Activated T-helper 9 cell treated with anti-CD3 and anti-CD28 coated beads, Interleukin-2, amount 50 U/mL, for 16 hours (primary cell): ENCODE data around the gene RAD9A.

Experiments
- DNase-seq: peaks from one replicate; pipeline ENCODE4 v3.0.0-alpha.2; 2020; ENCODE audit warnings: low read depth

RAD9A gene

DNA sequence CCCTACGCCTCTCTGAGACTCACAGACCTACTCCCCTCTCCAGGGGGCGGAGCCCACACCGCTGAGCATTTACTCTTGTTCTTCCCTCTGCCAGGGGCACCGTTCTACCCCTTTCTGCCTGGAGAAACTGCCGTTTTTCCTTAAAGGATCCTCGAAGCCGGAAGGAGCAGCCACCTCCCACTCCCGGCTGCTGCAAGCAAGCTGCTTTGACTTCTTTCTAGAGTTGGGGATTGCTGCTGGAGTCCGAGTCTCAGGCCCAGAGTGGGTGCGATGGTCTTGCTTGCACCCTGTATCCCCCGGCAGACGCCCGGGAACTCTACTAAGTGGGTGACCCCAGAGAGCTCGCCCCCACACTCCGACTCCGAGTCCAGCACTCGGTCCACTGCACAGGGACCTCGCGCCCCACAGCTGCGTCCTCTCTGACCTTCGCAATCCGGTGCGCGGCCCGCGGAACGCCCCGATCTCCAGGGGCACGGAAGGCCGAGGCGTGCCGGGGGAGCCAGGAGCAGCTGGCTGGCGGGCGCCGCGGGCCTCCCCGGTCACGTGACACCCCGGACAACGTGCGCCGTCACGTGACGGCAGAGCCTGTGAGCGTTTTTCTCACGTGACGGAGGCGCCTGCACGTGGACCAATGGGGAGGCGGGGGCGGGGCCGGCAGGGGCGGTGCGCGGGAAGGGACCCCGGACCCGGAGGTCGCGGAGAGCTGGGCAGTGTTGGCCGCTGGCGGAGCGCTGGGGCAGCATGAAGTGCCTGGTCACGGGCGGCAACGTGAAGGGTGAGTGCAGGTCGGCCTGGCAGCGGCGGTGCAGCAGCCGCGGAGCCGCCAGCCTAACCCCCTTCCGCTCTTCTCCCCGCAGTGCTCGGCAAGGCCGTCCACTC is at the start of gene RAD9A:
Gene RAD9A, plus strand, starts transcription at position 683 of the 879 bp plus-strand sequence. Its CDS starts 59 bp downstream, at position 742.
- peak; percentile 89 for DNase-seq

- no peak for DNase-seq
These were observed 47.5 kb upstream of the RAD9A start for GRCh38 chr11:67344264-67344663.

GRCh38 chr11:67345247-67345919 is 46.4 kb upstream of the RAD9A start:
- no peak for DNase-seq

GRCh38 chr11:67345920-67346819 is 45.6 kb upstream of the RAD9A start:
- no peak for DNase-seq

DNA sequence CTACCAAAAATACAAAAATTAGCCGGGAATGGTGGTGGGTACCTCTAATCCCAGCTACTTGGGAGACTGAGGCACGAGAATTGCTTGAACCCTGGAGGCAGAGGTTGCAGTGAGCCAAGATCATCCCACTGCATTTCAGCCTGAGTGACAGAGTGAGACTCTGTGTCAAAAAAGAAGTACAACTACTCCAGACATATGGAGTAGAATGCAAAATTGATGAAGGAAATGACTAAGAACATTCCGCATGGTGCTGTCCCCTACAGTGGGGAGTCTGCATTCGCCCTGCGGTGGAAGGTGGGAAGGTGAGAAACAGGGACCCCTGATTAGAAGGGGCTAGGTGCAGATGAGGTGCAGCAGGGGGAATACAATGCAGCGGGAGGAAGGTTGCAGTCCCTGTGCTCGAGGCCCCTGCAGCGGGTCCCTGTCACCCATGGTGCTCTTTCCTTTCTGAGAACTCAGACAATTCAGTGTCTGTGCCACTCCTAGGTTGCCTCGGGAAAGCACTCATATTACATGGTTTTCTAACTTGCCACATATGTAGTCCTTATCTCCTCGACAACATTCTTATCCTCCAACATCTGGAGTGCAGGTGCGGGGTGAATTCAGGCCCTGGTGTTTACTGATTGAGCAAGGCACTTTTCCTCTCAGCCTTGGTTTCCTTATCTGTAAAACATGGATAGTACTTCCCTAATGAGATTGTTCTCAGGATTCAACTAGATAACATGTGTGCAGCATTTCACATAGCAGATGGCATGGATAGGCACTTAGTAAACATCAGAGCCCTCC is 43.6 kb upstream of the RAD9A start:
- no peak for DNase-seq

DNA sequence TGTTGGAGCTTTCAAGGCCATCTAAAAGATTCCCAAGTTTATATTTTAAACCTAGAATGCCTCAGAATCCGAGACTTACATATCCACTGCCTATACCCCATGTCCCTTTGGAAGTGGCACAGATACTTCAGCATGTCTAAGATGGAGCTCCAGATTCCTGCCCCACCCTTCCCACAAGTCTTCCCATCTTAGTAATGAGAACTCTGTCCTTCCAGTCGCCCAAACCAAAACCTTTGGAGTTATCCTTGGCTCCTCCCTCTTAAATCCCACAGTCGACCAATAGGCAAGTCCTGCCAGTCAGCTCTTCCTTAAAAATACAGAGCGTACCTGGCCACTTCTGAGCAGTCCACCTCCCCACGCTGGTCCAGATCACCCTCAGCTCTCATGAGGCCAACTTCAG is 42.8 kb upstream of the RAD9A start:
- no peak for DNase-seq

DNA sequence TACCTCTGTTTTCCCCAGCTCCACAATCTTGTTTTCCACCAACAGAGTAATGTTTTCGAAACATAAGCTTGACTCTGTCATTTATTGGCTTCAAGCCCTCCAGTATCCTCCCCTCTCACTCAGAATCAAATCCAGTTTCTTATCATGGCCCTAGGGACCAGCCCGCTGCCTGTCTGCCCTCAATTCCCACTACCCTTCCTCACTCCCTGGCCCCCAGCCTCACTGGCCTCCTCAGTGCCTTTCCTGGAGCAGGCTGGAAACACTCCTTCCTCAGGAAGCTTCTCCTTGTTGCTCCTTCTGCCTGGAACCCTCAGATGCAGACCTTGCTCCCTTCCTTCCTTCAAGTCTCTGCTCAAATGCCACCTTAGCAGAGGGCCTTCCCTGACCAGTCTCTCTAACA is 42.3 kb upstream of the RAD9A start:
- DNase-seq: no peak

- DNase-seq: no peak
These were observed 41.8 kb upstream of the RAD9A start for GRCh38 chr11:67349928-67350465.

- DNase-seq: peak; percentile 48
These were observed 40.3 kb upstream of the RAD9A start for GRCh38 chr11:67351275-67352005.

DNA sequence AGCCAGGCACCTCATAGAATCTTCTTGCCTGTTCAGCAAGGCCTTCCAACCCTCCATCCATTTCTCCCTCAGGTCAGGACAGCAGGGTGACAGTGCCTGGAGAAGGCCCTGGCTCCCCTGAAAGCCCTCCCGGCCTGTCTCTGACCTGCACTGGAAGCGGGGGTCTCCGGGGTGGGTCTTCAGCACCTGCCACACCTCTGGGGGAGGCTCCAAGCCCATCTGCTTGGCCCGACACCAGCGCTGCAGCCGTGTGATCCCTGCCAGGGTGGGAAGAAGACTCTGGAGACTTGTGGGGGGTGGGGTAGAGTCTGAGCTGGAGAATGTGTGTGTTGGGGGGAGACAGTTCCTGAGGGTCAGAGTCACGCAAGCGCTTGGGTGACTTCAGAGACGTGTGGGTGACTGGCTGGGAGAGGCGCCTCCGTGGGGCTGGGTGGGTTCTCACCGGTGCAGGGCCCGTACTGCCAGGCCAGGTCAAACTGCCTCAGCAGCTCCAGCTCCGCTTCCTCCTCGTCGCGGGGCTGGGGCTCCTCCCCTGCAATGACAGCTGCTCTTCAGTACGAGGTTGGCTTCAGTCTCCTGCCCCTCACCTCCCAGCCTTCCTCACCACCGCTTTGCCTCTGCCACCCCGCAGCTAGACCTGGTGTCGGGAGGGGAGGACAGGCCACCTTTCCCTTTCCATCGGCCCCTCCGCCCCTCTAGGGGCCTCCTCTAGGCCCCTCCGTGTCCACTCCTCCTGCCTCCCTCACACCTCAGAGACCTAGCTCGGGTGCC is 39.1 kb upstream of the RAD9A start:
- no peak for DNase-seq

- peak; percentile 95 for DNase-seq
These were observed 38.3 kb upstream of the RAD9A start, which contains the start of gene POLD4 for GRCh38 chr11:67353317-67354074. POLD4 (minus strand) TSS chr11:67353546; CDS start chr11:67353399, 147 bp downstream.

DNA sequence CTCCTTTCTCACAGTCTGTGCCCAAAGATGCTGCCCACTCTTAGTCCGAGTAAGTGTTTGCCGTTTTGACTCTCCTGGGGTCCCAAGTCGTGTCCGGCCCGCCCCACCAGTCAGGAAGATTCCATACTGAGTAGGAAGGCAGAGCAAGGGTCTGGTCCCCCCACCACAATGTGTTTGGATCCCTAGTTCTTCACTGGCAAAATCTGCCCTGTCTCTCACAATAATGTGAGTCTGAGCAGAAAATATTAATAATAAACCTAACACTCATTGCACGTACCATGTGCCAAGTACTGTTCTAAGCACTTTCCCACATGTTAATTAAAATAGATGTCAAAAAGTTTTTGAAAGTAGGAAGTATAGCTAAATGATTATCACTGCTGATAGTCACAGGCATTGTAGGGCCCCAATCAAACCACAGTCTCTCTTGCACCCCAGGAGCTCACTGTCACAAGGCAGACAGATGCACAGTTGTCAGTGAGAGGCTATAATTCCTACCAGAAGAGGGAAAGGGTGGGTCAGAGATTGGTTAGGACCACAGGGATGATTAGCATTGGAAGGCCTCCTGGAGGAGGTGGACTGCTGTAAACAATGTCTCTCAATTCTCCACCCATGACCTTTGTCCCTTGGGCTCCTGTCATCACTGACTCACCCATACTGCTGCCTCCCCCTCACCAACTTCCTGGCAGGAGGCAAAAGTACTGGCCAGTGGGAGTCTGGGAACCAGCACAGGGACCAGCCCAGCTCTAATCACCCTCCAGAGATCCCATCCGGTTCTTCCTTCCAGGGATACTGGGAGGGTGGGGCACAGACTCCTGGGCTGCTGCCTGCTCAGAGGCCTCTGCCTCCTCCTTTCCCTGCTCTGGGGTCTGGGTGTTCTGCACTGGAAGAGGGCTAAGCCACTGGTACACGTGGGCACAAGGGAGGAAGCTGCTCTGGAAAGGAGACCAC is 37.4 kb upstream of the RAD9A start:
- no peak for DNase-seq

GRCh38 chr11:67355023-67355793 is 36.6 kb upstream of the RAD9A start:
- DNase-seq: no peak

DNA sequence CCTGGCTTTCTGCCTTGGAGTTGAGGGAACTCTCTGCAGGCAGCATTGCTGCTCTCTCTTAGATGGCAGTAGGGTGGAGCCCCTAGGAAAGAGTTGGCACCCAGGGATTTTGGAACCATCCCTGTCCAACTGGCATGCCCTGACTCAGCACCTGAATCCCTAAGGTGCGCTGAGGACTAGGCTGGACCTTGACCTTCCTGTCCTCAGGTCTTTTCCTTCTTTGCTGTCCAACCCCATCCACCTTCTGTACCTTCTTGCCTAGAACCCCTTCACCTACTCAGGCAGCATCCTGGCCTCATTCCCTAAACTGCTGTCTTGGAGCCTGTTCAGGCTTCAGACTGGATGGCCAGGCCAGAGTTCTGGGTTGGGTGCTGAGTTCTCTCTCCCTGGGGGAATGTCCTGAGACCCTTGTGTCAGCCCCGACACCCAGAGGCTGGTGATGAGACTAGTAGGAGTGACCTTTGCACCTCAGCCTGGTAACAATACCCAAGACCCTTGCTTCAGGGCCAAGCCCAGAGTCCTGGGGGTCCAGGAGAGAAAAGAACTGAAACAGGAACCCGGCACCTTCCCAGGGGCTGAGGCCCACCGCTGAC is 35.9 kb upstream of the RAD9A start:
- no peak for DNase-seq

- no peak for DNase-seq
These were observed 35.4 kb upstream of the RAD9A start for GRCh38 chr11:67356387-67356863.

GRCh38 chr11:67356864-67357561 is 34.8 kb upstream of the RAD9A start:
- DNase-seq: peak; percentile 49
